Esophagus muscularis mucosa (tissue), 3 donors: ENCODE results near the gene ZC2HC1C.

Experiments
- POLR2AphosphoS5 ChIP-seq, 2 donors: sonication (generic); formaldehyde crosslinking; IDR thresholded peaks; one replicate each; pipeline ENCODE4 v1.6.1; 2017; ENCODE audit warnings: antibody characterized with exemption in 2 of 2
- TF ChIP-seq, protein P1 (sequence below), 3 experiments: fragments of 200-600 bp in 2 of 3; fragments of 450-650 bp in 1 of 3; sonication (generic) in 2 of 3; IDR thresholded peaks; one replicate each; pipeline ENCODE4 v1.5.1; 2017 to 2019; ENCODE audit warnings: antibody characterized with exemption in 3 of 3, mild to moderate bottlenecking in 2 of 3, moderate library complexity in 1 of 3

DNA sequence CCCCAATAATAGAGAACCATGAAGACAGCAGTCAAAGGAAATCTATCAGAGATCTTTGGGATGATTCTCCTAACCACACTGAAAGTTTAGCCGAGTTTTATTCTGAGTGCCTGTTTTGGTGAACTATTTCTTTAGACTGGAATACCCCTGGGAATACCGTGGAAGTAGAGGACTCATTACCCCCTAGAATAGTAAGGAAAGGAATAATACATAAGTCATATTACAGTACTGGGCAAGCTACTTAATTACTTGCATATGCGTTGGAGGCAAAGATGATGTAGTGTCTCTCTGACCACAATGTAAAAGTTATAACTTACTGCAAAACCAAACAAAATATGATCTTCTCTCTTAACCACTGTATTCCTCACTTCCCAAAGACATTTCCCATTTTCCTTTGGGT lies 25.5 kb downstream of the ZC2HC1C start:
- TF ChIP-seq, protein P1, sequence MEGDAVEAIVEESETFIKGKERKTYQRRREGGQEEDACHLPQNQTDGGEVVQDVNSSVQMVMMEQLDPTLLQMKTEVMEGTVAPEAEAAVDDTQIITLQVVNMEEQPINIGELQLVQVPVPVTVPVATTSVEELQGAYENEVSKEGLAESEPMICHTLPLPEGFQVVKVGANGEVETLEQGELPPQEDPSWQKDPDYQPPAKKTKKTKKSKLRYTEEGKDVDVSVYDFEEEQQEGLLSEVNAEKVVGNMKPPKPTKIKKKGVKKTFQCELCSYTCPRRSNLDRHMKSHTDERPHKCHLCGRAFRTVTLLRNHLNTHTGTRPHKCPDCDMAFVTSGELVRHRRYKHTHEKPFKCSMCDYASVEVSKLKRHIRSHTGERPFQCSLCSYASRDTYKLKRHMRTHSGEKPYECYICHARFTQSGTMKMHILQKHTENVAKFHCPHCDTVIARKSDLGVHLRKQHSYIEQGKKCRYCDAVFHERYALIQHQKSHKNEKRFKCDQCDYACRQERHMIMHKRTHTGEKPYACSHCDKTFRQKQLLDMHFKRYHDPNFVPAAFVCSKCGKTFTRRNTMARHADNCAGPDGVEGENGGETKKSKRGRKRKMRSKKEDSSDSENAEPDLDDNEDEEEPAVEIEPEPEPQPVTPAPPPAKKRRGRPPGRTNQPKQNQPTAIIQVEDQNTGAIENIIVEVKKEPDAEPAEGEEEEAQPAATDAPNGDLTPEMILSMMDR (IDR thresholded peaks at IDR 0.05) = no peak
- no peak for TF ChIP-seq POLR2AphosphoS5 (IDR thresholded peaks at IDR 0.05)
